ENCODE data around the gene CDK19.
"Not testable (repeated sequence)": the region's sequence is repeated elsewhere in the genome, so short reads cannot be mapped to it uniquely, and the experiment has no call there.

CDK19 gene

DNA sequence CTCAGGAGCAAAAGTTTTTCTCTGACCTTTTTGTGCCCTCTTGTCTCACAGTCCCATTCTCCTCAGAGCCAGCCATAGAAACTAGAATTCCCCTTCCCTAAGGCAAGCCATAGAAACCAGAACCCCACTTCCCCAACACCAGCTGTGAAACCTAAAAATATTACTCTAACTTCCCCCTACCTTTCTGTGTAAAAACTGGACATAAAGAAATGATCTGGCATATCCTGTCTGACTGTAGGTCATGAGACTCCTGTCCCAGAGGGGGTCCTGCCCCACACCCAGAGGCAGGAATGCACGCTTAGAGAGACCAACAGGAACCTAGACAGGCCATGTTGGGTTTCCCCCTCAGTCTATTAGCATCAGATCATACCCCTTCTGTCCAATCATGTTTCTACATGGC is 198.2 kb downstream of the CDK19 start:
- no peak for DNase-seq

DNA sequence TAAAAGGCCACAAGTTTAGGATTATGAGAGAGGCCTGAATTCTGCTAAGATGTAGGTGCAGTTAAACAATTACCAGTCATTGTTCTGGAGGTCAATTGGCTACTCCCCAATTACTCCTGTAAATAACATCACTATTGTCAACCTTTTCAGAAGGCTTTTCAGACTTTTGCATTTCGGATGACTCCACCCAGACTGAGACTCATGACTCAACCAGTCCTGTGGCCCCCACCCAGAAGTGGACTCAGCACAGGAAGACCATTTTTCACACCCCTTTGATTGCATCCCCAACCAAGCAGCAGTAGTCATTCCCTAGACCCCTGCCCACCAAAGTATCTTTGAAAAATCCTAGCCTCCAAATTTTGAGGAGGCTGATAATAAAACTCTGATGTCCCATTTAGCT is 199.5 kb downstream of the CDK19 start:
- DNase-seq = no peak

DNA sequence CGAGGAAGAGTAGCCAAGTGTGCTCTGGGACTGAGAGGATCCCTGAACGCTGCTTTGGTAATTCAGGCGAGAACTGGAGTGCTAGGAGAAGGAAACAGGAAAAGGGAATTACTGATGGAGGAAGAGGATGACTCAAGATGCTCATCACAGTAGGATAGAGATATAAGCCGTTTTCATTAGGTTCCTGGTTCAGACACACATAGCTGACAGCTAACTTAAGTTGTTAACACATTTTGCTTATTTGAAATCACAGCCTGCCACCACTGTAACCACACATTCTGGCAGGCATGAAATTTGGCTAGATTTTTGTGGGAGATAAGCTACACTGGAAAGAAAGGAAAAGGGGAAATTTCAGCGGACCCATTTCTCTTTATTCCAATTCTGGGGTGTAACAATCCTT is 200.7 kb downstream of the CDK19 start:
- no peak for DNase-seq

DNA sequence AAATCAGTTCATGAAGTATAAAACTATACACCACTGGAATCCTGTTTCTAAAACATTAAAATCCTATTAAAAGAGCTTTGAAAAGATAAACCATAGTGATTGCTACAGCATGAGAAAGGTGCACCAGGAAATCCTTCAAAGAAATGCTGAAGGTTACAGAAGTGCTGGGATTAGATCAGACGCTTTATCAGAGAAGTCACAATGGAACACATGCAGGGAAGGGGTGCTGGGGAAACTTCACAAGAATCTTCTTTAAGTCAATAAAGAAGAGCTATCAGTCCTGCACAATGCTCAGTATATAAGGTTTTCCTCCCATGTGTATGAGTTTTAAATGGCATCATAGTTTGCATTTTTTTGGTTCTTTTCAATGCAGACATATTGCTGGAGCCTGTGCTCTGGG is 201.2 kb downstream of the CDK19 start:
- DNase-seq = no peak

DNA sequence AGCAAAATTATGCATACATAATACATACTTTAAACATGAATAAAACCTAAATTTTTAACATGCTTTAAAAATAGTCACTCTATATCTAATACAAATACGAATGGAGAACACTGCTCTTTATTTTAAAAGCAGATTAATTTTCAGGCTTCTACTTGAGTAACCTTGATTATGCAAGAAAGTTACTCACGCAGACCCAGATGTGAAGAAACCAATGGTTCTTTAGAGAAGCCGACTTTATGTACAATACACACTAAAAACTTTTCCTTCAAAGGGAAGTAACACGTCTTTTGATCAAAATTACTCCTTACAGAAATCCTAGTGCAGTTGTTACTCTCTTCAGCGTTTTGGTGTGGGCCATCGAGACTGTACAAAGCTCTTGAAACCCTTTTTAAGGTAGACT is 201.9 kb downstream of the CDK19 start:
- DNase-seq = no peak

DNA sequence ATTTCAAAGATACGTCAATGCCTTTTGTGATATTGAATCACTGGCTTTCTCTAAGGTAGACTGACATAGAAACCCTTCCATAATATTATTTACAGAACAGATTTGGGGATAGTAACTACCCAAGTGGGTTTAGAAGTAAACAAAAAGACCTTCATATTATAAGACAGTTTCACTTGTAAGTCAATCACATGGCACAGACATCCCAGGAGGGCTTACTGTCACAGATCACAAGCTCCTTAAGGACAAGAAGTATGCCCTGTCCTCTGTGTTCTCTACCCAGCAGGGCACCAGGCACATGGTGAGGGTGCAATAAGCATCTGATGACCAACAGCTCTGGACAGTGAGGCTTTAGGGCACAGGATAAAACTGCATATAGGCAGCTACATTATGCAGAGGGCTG is 203.0 kb downstream of the CDK19 start:
- no peak for DNase-seq

DNA sequence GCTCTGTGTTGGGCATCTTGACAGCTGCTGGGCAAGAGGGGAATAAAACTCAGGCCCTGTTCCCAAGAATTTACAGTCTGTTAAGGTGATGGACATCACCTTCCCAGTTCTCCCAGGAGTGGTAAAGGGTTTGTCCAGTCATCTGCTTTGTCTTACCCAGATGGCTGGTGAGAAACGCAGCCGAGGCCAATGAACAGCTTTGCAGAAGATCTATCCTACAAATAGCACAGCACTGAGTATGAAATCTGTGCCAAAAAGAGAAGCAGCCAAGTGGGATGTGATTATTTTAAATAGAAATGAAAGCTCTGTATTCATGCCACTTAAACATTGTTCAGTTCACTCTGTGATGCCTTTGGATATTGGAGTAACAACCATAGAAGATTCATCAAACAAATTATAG is 206.2 kb downstream of the CDK19 start:
- no peak for DNase-seq

DNA sequence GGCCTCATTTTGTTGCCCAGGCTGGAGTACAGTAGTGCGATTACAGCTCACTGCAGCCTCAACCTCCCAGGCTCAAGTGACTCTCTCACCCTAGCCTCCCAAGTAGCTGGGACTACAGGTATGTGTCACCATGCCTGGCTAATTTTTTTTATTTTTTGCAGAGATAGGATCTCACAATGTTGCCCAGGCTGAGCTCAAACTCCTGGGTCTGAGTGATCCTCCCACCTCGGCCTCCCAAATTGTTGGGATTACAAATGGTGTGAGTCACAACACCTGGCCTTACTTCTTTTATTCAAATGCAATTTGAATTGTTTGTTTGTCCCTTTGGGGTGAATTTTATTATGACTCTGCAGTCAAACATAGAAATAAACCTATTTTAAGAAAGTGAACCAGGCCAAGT is 207.1 kb downstream of the CDK19 start:
- DNase-seq = no peak

DNA sequence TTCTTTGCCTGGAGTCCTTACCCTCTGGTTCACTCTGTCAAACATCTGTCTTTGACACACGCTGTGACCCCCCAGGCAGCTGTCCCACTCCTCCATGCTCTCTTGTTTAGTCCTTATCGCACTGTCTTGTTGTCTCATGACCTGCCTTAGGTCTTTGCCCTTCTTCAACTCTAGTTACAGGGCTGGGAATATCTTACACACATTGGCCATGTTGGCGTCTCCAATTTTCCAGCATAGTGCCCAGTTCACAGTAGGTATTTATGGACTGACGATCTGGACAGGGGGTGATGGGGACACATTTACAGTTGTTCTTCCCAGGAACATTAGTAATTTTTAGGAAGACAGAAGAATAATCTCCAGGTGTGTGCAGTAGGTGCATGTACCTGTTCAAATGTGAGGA is 209.1 kb downstream of the CDK19 start:
- DNase-seq = no peak

DNA sequence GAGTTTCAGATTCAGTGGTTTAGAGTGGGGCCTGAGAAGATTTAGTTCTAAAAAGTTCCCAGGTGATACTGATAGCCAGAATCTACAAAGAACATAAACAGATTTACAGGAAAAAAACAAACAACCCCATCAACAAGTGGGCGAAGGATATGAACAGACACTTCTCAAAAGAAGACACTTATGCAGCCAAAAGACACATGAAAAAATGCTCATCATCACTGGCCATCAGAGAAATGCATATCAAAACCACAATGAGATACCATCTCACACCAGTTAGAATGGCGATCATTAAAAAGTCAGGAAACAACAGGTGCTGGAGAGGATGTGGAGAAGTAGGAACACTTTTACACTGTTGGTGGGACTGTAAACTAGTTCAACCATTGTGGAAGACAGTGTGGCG is 214.6 kb downstream of the CDK19 start:
- DNase-seq = not testable (repeated sequence)

DNA sequence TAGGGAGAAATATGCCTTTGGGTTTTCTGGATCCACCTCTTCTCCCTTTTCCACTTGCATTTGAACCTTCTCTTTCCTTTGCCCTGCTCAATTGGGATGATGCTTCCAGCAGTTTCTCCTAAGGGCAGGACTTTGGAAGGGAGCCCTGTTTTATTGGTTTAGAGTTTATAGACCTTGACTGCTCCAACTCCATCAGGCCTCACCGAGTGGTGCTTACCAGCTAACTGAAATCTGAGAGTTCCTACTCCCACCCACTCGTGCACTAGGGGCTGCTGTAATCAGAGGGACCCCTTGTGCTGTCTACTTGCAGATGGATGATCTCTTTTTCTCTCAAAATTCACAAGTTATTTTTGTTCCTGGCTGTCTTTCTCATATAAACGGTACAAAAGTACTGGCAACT is 217.5 kb downstream of the CDK19 start:
- DNase-seq = no peak

DNA sequence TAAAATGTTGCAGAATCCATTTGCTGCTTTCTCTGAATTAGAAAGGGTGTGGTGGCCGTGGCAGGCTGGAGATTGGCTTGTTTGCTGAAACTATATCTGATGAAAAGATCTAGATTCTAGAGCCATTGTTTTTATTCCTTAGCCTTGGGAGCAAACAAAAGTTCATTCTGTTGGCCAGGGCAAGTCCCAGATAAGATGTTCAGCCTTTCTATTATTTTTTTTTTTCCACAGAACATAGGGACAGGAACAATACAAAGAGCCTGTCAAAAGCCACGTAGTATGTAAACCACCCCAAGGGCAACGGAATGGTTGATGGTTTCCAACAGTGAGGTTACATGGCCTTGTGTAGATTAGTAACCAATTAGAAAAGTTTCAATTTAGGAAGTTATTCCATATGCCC is 218.9 kb downstream of the CDK19 start:
- no peak for DNase-seq

DNA sequence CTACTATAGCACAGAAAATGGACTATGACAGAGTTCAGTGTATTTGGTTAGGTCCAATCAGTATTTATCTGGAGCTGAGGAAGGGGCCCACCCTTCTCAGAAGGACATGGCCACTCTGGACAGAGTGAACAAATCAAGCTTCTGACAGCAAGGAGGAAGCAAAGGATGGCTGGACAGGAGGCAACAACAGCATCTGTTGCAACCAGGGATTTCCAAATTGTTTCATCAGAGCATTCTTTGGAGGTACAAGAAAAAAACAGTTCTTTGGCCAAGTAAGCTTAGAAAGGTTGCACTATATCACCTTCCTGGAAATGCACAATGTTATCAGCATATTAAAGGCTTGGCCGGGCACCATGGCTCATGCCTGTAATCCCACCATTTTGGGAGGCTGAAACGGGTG is 220.2 kb downstream of the CDK19 start:
- no peak for DNase-seq

DNA sequence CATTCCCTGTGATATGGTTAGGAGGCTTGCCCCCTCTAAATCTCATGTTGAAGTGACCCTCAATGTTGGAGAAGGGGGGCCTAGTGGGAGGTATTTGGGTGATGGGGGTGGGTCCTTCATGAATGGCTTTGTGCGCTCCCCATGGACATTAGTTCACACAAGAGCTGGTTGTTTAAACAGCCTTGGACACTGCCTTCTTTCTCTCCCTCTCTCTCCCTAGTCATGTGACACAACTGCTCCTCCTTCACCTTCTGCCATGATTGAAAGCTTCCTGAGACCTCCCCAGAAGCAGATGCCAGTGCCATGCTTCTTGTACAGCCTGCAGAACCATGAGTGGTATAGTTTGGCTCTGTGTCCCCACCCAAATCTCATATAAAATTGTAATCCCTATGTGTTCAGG is 221.6 kb downstream of the CDK19 start:
- DNase-seq = no peak

DNA sequence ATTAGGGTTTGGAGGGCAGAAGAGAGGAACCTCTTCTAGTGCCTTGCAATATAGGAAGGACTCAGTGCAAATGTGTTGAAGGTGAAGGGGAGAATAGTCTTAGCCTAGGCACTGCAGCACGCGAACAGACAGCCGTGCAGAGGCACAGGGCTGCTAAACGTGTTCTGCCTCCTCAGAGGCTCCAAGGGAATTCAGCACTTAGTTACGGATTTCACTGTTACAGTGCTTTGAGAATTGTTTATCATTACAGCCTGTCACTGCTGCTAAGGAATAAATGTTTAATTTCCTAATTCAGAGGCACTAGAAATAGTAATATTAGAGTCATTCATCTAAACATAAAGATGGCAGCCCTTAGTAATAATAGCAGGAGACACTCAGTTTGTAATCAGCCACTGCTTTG is 222.5 kb downstream of the CDK19 start:
- no peak for DNase-seq

DNA sequence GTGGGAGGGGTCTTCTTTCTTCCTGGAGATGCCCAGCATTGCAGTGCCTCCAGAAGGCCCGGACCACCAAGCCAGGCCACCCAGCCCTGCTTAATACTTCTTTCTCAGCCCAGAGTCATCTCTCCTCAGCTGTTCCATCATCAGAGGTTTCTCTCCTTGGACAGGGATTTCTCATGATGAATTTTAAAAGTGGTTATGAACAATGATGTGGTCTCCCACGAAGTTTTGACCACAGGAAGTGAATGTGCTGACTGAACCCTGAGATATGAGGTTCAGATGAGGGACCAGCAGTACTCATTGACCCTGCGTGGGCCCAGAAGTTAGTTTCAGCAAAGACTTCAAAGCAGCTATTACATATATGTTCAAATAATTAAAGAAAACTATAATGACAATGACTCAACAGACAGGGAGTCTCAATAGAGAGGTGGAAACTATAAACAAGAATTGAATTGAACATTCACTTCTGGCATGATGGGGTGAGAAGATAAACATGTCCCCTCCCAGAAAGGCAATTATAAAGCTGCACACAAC is 224.4 kb downstream of the CDK19 start:
- no peak for DNase-seq

DNA sequence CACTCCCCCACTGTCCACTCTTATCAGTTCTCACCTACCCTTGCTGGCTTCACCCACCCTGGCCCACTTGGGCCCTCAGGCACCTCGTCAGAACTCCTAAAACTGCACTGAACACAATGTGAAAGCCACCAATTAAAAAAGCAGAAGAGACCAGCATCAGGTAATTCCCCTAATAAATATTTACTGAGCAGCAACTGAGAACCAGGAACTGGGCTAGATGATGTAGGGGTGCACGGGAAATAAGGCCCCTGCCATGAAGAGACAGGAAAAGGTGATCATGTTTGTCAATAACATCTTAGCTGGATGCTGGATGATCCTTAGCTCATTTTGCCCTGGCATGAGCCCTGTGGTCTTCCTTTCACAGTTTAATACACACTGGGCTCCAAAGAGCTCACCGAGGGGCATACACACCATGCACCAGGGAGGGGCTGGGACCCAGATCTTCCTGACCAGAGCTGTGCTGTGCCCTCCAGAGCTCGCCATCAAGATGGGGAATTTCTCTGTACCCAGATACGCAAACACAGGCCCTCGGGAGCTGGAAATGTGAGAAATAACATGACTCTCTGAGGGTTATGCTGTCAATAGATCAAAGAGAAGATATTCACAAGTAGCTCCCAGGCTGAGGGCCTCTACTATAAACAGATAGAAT is 225.3 kb downstream of the CDK19 start:
- no peak for DNase-seq

DNA sequence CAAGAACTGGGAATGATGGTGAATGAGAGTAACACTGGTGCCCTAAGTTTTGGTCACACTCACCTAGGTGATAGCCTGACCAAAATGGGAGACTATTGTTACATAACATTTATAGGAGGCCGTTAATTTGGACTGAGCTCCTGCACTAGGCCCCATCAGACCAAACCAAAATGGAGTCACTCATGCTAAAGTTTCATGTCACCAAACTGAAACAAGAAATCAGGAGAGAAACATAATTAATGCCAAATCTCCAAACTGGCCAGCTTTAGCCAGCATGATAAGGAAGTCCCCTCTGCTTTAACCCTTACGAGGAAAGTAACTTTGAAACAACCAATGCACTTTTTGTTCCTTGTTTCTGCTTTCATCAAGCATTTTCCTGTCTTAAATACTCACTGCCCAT is 227.9 kb downstream of the CDK19 start:
- DNase-seq = no peak

DNA sequence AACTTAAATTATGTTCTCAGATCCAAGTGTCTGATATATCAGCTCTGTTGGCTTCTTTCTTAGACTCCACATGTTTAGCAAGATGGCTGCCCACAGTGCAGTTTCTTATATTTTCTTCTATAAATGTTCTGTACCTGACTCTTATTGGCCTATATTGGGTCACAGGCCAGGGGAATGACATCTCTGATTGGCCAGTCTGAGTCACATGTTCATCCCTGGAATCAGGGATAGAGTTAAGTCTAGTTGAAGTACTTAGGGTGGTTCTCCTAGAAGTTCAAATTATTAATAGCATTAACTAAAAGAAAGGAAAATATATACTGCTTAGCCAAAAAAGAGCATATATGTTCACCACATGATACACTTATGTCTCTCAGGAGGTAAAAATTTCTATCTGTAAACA is 233.6 kb downstream of the CDK19 start:
- no peak for DNase-seq

DNA sequence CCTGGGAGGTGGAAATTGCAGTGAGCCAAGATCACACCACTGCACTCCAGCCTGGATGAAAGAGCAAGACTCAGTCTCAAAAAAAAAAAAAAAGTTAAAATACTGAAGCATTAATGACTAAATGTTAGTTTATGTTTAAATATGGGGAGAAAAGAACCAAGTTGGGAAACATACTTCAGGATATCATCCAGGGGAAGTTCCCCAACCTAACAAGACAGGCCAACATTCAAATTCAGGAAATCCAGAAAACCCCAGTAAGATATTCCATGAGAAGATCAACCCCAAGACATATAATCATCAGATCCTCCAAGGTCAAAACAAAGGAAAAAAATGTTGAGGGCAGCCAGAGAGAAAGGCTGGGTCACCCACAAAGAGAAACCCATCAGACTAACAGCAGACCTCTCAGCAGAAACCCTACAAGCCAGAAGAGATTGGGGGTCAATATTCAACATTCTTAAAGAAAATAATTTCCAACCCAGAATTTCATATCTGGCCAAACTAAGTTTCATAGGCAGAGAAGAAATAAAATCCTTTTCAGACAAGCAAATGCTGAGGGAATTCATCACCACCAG is 237.6 kb downstream of the CDK19 start:
- not testable (repeated sequence) for DNase-seq

DNA sequence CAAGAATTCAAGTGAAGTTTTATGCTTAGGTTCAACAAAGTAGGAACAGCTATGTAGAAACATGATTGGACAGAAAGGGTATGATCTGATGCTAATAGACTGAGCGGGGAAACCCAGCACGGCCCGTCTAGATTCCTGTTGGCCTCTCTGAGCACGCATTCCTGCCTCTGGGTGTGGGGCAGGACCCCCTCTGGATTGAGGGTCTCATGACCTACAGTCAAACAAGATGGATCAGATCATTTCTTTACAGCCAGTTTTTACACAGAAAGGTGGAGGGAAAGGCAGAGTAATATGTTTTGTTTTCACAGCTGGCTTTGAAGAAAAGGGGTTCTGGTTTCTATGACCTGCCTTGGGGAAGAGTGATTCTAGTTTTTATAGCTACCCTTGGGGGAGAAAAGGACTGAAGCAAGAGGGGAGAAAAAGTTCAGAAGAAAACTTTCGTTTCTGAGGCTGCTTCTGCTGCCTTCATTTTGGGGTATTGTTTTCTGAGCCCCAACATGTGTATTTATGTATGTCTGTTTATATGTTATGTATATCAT is 239.3 kb downstream of the CDK19 start:
- DNase-seq = no peak

DNA sequence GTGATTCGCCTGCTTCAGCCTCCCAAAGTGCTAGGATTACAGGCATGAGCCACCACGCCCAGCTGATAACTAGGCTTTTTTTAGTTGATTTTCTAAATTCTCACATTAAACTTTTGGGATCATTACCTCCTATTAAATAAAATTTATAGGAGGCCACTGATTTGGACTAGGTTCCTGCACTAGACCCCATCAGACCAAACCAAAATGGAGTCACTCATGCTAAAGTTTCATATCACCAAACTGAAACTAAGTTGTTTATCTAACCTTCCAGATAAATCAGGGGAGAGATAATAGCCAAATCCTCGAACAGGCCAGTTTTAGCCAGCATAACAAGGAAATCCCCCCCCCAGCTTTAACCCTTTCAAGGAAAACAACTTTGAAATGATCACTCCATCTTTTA is 240.5 kb downstream of the CDK19 start:
- no peak for DNase-seq

DNA sequence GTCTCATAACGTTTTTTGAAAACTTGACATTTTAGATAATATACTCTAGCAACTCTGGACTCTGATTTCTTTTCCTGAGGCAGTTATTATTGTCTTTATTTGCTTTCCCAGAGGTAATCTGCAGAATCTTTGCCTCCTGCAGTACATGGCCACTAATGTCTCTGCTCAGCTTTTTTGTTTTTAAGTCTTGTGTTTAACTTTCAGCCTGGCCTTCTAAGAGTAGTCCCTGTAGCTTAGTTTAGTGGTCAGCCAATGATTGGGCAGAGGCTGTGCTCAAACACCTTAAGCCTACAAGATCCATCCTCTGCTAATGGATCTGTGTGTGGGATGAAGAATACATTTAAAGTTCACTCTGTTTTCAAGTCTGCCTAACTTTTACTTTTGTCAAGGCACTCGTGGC is 241.7 kb downstream of the CDK19 start:
- no peak for DNase-seq

DNA sequence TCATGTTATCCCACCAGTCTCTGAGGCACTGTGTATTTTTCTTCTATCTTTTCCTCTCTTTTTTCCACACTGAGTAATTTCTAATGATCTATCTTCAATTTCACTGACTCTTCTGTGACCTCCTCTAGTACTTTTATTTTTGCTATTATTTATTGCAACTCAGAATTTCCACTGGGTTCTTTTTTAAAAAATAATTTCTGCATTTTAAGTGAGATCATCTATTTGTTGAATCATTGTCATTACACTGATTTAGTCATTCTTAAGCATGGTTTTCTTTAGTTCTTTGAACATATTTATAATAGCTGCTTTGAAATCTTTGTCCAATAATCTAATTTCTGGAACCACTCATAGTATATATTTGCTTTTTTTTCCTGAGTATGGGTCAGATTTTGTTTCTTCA is 242.1 kb downstream of the CDK19 start:
- no peak for DNase-seq
